Prostate gland (tissue), 2 donors: ENCODE results near the gene NAIF1.

Experiments used
- POLR2A ChIP-seq: fragments of 450-650 bp; IDR thresholded peaks from one replicate; pipeline ENCODE4 v1.6.1; 2016; ENCODE audit warnings: antibody characterized with exemption, mild to moderate bottlenecking
- TF ChIP-seq, protein P1 (sequence below), 4 experiments: fragments of 200-600 bp in 2 of 4; fragments of 450-650 bp in 2 of 4; sonication (generic) in 2 of 4; IDR thresholded peaks; 1 replicate in 3 of 4; 2 replicates in 1 of 4; pipeline ENCODE4 v1.5.1; 2016 to 2019; ENCODE audit warnings: antibody characterized with exemption in 4 of 4, mild to moderate bottlenecking in 2 of 4, moderate library complexity in 2 of 4

DNA sequence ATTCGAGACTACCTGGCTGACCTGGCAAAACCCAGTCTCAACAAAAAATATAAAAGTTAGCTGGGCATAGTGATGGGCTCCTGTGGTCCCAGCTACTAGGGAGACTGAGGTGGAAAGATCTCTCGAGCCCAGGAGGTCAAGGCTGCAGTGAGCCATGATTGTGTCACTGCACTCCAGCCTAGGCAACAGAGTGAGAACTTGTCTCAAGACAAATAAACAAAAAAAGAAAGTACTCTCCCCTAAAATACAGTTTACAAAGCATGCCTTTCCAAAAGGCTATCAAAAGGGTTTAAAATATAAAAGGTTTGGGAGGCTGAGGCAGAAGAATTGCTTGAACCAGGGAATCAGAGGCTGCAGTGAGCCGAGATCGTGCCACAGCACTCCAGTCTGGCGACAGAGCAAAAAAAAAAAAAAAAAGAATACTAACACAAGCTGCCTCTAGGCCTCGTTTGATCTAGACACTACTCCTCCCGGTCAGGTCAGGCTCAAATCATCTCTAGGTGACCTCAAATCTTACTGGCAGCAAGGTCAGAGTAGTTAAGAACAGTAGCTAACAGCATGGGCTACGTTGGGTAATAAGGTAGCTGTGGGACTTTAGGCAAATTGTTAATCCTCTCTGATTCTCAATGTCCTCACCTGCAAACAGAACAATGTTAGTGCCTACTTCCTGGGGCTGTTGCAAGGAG is 9.3 kb downstream of the NAIF1 start:
- TF ChIP-seq, protein P1, sequence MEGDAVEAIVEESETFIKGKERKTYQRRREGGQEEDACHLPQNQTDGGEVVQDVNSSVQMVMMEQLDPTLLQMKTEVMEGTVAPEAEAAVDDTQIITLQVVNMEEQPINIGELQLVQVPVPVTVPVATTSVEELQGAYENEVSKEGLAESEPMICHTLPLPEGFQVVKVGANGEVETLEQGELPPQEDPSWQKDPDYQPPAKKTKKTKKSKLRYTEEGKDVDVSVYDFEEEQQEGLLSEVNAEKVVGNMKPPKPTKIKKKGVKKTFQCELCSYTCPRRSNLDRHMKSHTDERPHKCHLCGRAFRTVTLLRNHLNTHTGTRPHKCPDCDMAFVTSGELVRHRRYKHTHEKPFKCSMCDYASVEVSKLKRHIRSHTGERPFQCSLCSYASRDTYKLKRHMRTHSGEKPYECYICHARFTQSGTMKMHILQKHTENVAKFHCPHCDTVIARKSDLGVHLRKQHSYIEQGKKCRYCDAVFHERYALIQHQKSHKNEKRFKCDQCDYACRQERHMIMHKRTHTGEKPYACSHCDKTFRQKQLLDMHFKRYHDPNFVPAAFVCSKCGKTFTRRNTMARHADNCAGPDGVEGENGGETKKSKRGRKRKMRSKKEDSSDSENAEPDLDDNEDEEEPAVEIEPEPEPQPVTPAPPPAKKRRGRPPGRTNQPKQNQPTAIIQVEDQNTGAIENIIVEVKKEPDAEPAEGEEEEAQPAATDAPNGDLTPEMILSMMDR (IDR thresholded peaks at IDR 0.05): no peak
- TF ChIP-seq POLR2A: no peak
